ENCODE measurements around the gene CAPN2.

The CAPN2 gene

DNA sequence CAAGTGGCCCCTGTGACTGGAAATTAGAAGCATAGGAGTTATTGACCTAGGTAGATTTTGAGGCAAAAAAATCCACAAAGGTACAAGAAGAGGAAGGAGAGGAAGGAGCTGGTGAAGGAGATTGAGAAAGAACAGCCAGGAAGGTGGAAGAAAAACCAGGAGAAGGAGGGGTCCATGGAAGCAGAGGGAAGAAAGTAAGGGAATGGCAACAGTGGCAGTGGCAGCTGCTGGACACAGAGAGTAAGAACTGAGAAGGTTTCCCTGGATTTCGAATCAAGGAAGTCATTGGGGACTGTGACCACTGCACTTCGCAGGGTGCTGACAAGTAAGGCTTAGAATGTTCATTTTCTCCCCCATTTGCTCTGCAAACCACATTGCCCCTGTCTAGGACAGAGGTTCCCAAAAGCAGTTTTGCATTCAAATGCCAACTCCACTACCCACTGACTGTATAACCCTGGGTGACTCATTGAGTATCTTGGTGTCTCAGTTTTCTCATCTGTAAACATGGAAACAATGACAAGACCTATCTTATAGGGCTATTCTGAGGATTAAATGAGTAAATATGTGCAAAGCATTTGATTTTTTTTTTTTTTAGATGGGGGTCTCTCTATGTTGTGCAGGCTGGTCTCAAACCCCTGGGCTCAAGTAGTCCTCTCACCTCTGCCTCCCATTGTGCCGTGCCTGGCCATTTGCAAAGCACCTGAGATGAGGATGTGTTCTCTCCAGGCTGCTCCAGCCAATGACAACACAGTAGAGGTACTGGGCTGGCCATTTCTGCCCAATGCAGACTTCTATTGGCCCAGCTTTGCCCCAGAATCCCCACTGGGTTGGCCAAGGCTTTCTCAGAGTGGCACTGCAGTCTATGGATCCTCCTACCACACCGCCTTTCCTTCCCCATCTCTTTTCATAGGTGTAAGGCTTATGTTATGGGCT is 9.3 kb upstream of the CAPN2 start:
- DNase-seq (ENCODE audit: low read depth) = no peak

GRCh38 chr1:223703668-223704013 is 8.7 kb upstream of the CAPN2 start:
- no peak for DNase-seq (ENCODE audit: low read depth)

- DNase-seq (ENCODE audit: low read depth) = no peak
Measured at GRCh38 chr1:223704921-223705878, 7.1 kb upstream of the CAPN2 start.

DNA sequence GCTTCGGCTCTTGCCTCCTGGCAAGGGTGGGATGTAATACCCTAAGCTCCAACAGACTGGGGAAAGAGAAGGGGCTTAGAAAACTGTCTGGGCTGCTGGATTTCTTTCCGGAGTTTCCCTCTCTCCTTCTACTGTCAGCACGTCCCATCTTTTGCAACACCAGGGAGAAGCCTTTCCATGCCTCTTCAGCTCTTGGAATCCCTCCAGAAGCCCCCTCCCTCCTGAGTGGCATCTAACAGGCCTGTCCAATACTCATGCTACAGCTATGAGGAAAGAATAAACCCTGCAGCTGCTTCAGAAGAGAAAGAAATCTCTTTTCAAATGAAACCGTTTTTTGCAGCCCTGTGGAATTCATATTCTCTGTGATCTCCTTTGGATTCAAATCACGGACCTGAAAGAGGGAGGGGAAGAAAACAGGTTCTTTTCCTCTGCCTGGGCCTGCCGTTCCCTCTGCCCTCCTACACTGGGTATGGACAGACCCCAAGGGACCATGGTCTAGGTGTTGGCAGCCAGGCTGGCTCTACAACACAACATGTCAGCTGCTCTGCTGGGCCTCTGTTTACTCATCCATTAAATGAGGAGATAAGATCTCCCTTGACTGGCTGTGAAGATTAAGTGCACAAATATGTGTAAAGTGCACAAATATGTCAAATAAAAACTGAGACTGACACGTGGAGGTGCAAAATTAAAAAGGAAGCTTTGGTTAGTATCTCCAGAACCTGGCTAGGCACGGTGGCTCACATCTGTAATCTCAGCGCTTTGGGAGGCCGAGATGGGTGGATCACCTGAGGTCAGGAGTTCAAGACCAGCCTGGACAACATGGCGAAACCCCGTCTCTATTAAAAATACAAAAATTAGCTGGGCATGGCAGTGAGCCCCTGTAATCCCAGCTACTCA is 6.0 kb upstream of the CAPN2 start:
- no peak for DNase-seq (ENCODE audit: low read depth)

DNA sequence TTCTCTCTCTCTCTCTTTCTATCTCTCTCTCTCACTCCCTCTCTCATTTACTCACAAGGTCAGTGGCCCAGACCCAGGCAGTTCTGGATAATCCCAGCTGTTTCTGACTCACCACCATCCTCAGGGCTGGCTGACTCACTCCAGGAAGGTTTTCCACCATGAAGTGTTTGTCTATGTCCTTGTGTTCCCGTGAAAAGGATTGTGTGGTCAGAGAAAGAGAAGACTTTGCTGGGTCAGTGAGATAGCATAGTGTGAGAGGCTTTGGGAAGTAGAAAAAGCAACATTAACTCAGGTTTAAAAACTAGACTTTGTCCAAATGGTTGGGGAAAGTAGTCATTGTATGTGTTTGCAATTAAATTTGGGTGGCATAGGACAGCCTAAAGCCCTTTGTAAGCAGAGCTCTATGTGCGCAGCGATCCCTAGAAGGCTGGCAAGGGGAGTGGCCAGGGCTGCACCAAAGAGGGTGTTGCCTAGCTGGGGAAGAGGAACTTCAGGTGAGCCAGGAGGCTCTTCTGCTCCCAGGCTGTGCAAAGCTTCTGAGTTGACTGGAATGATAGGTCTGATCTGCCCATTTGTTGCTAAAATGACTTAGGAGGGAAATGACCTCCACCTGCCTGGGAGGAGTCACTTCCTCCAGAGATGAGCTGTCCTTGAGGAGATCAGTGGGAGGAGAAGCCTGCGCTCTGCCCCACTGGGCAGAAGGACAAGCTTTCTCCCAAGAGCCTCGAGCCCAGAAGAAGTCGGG is 4.9 kb upstream of the CAPN2 start:
- DNase-seq (ENCODE audit: low read depth) = no peak

DNA sequence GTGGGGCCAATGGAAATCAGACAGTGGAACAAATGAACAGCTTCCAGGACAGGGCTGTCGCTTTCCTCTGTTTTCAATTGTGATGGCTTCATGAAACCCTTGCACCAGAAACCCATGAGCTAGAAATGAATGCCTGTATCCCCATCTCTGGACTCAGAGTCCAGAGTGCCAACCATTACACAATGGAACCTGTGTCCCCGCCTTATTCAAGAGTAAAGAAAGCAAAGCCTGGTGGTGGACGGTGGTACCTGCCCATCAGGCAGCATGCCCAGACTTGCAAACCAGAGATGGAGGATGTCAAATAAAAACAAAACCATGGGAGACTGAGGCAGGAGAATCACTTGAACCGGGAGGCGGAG is 4.4 kb upstream of the CAPN2 start:
- DNase-seq (ENCODE audit: low read depth) = no peak

DNA sequence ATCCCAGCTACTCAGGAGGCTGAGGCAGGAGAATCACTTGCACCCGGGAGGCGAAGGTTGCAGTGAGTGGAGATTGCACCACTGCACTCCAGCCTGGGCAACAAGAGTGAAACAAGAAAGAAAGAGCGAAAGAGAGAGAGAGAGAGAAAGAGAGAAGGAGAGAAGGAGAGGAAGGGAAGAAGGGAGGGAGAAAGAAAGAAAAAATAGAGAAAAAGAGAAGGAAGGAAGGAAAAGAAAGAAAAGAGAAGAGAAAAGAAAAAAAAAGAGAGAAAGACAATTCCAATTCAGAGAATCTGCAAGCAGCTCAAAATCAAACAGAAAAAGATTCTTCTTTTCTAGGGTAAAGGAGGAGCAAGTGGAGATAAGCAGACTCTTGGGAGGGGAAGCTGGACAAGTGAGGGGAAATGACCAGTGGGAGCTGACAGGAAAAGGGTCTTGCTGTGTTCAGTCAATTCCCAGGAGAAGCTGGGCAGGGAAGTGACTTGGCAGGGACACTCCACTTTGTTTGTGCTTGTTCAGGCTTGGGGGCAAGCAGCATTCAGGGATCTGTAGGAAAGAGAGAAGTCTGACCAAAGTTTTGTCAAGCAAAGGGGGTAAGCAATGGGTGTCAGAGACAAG is 3.6 kb upstream of the CAPN2 start:
- no peak for DNase-seq (ENCODE audit: low read depth)

DNA sequence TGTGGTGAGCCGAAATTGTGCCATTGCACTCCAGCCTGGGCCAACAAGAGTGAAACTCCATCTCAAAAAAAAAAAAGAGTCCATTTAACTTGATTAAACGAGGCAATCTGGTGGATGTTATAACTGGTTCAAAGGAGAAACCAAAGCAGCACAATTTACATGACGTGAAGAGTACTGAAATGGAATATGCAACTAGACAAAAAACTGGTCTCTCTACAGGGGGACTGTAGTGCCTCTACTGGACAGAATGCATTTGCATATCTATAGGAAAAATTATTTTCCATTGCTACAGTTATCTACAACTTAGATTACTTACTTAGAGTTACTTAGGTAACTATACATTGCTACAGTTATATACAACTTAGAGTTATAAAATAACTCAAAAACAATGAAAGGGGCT is 2.7 kb upstream of the CAPN2 start:
- no peak for DNase-seq (ENCODE audit: low read depth)

DNA sequence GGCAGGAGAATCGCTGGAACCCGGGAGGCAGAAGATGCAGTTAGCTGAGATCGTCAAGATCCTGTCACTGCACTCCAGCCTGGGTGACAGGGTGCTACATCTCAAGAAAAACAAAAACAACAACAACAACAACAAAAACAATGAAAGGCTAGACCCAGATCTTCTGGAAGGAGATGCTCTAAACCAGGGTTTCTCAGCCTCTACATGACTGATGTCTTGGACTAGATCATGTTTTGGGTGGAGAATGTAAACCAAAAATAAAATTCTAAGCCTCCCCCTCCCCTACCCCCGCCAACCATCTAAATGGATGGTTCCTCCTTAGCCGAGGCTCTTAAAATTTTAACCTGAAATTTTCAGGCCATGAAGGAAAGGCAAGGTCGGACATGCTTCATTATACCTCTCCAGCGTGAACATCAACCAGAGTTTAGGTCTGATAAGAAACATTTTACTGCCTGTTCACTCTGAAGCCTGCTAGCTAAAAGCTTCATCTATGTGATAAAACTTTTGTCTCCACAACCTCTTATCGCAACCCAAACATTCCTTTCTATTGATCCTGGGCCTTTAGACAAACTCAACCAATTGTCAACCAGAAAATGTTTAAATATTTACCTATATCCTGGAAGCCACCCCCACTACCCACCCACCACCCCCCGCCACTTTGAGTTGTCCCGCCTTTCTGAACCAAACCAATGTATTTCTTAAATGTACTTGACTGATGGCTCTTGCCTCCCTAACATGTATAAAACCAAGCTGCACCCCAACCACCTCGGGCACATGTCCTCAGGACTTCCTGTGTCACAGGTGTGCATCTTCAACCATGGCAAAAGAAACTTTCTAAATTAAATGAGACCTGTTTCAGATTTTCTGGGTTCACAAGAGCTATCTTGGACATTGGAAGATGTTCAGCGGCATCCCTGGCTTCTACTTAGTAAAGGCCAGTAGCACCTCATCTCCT is 1.9 kb upstream of the CAPN2 start:
- DNase-seq (ENCODE audit: low read depth) = no peak

GRCh38 chr1:223711173-223711572 is 1.2 kb upstream of the CAPN2 start:
- DNase-seq (ENCODE audit: low read depth) = no peak

DNA sequence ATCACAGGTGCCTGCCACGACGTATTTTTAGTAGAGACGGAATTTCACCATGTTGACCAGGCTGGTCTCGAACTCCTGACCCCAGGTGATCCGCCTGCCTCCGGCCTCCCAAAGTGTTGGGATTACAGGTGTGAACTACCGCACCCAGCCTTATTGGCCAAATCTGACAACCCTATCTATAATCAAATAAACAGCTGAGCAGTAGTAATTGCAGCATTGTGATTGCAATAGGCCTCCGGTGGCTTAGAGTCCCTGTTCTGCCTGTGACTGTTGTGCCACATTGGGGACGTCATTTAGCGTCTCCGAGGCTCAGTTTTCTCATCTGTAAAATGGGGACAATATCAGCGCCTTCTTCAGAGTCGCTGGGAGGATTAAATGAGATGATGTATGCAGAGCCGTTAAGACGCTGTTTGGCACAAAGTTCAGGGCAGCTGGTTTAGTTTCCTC is 569 bp upstream of the CAPN2 start:
- no peak for DNase-seq (ENCODE audit: low read depth)

DNA sequence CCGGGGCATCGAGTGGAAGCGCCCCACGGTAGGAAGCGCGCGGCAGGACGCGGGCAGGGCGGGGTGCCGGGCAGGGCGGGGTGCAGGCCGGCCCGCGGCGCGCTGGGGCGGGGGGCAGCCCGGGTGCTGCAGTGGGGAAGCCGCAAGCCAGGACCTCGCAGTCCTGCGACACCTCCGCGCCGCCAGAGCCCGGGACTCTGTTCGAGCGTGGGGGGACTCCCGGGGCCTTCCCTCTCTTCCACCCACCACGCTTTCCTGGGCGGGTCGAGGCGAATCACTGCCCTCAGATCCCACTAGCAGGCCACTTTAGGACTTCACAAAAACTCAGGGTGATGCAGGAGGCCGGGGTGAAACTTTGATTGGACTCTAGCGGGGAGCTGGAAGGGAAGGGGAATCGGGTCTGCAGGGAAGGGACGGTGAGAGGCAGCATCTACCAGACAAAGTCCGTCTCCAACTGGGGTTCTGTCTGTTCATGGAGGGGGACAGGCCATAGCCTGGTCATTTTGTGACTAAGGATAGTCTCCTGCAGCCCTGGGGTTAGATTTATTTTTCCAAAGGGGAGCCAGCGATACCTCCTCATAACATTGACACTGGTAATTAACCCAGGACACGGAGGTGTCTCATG is 623 bp downstream of the CAPN2 start:
- peak; percentile 27 for DNase-seq (ENCODE audit: low read depth)

GRCh38 chr1:223713546-223714420 is 1.4 kb downstream of the CAPN2 start:
- DNase-seq (ENCODE audit: low read depth) = no peak

GRCh38 chr1:223714421-223714724 is 2.0 kb downstream of the CAPN2 start:
- no peak for DNase-seq (ENCODE audit: low read depth)

GRCh38 chr1:223714849-223715603 is 2.7 kb downstream of the CAPN2 start:
- no peak for DNase-seq (ENCODE audit: low read depth)

DNA sequence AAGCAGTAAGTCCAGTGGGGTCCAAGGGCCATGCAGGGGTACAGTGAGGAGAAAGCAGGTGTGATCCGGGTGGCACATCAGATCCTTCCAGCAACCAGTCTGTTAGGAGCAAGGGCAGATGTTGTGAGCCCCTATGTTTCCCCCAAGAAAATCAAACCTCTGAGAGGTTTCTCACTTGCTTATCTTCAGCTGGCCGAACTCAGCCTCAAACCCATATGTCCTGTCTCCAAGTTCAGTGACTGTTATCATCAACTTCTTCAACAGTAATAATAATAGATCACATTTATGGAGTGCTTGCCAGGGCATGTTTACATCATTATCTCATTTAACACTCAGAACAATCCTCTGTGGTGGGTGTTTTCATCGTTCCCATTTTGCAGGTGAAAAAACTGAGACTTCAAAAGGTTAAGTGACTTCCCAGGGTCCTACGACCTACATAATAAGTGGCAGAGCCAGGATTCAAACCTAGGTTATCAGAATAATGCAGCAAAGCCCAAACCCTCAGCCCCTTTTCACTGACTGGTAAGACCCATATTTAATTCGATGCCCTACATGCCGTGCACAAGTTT is 3.3 kb downstream of the CAPN2 start:
- DNase-seq (ENCODE audit: low read depth) = no peak

GRCh38 chr1:223716302-223716862 is 4.0 kb downstream of the CAPN2 start:
- DNase-seq (ENCODE audit: low read depth) = peak; percentile 41

Measured in activated T-cell treated with anti-CD3 and anti-CD28 coated beads for 1 hour (primary cell).